ENCODE measurements around the gene UBAC2. TPM values are rescaled to one million over a fixed set of nuclear protein-coding genes. Genes with fewer than 3 reads are reported as not detected.

The UBAC2 gene
- total RNA-seq, 1 experiment from 2014 or later: 103 TPM

DNA sequence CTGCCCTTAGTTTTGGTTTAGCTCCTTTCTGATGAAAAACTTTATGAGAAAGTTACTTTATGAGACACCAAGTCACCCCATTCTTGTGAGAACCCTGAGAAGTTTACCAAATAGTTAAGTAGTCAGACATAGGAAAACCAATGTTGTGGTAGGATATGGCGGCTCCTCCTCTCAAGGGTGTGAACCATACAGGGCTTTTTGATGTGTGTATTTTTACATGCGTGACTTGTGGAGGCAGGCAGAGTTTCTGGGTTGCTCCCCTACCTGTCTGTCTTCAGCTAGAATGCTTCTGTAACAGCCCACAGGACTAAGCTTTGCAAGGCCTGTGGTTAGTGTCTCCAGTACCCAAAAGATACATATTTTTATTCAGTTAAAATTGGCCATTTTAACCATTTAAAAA lies 18.3 kb downstream of the UBAC2 start:
- Histone ChIP-seq H3K9me3 (no peaks in the 10 kb centered on the region), H3K4me1 (no peaks in the 10 kb centered on the region), H3K27me3 (replicated peaks; ENCODE audit: control insufficient read depth, insufficient read depth, low read length) (no peaks in the 10 kb centered on the region), H3K36me3 (ENCODE audit: control insufficient read depth, insufficient read depth, low read length) (no peaks in the 10 kb centered on the region), H3K4me3 (ENCODE audit: low read depth, low read length) (no peak overlapping the region)
- Mint-ChIP-seq H3K9me3 (ENCODE audit: unreplicated experiment) (no peaks in the 10 kb centered on the region), H3K4me3 (ENCODE audit: unreplicated experiment) (no peak overlapping the region), H3K27ac (ENCODE audit: unreplicated experiment) (no peak overlapping the region), H3K27me3 (ENCODE audit: insufficient read depth, unreplicated experiment) (no peaks in the 10 kb centered on the region), H3K36me3 (ENCODE audit: insufficient read depth, unreplicated experiment) (peaks cover 18% of the 10 kb centered on the region), H3K4me1 (ENCODE audit: low read depth, unreplicated experiment) (peaks cover 13% of the 10 kb centered on the region)
- DNase-seq: no peak
- ChIA-PET POLR2A (no interaction called here), CTCF (interaction anchor here (0.7 kb wide), 1 partner anchor 18 kb away, joined by 3 read pairs; the partner anchor contains the start of gene UBAC2)
- no TSS peak for BruUV-seq (replicated peaks)
- TF ChIP-seq, protein P1, sequence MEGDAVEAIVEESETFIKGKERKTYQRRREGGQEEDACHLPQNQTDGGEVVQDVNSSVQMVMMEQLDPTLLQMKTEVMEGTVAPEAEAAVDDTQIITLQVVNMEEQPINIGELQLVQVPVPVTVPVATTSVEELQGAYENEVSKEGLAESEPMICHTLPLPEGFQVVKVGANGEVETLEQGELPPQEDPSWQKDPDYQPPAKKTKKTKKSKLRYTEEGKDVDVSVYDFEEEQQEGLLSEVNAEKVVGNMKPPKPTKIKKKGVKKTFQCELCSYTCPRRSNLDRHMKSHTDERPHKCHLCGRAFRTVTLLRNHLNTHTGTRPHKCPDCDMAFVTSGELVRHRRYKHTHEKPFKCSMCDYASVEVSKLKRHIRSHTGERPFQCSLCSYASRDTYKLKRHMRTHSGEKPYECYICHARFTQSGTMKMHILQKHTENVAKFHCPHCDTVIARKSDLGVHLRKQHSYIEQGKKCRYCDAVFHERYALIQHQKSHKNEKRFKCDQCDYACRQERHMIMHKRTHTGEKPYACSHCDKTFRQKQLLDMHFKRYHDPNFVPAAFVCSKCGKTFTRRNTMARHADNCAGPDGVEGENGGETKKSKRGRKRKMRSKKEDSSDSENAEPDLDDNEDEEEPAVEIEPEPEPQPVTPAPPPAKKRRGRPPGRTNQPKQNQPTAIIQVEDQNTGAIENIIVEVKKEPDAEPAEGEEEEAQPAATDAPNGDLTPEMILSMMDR (IDR thresholded peaks at IDR 0.05; ENCODE audit: insufficient read depth in 1 of 2, low read depth in 1 of 2, low read length in 1 of 2, severe bottlenecking in 1 of 2, unreplicated experiment in 1 of 2): no peak
- intact Hi-C loops (cut with micrococcal nuclease; ENCODE audit: unreplicated experiment): no loop called here

DNA sequence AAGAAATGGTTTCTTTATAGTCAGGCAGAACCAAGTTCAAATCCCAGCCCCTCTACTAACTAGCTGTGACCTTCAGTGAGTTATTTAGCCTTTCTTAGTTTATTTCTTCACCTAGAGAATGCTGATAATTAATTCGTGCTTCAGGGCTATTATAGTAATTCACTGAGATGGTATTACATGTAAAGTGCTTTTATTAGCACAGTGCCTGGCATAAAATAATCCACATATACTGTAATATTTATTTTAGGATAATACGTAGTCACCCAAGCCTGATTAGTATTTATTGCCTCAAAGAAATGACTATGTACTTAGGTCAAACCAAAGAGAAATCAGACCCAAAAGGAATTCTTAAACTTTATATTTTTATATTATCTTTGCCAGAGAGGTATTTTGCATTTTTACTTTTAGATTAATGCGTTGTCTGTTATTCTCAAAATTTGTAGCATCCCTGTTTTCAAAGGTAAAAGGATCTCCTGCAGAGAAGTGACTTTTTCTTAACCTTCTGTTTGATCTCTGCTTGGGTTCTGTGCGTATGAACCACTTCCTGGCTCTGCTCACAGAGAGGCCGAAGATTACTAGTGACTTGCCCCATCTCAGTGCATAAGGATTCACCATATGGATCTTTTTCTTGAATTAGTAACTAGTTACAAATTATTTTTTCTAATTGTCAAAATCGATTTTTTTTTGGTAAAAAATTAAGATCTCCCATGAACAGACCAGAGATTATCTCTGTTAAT lies 19.7 kb downstream of the UBAC2 start:
- no peak overlapping the region for H3K27ac Mint-ChIP-seq (ENCODE audit: unreplicated experiment)
- POLR2A ChIA-PET: no interaction called here
- peaks cover 8% of the 10 kb centered on the region for H3K36me3 Mint-ChIP-seq (ENCODE audit: insufficient read depth, unreplicated experiment)
- Histone ChIP-seq H3K4me3 (ENCODE audit: low read depth, low read length) (no peak overlapping the region), H3K36me3 (ENCODE audit: control insufficient read depth, insufficient read depth, low read length) (no peaks in the 10 kb centered on the region), H3K9me3 (no peaks in the 10 kb centered on the region), H3K4me1 (no peaks in the 10 kb centered on the region), H3K27me3 (replicated peaks; ENCODE audit: control insufficient read depth, insufficient read depth, low read length) (no peaks in the 10 kb centered on the region)
- peaks cover 13% of the 10 kb centered on the region for H3K4me1 Mint-ChIP-seq (ENCODE audit: low read depth, unreplicated experiment)
- H3K4me3 Mint-ChIP-seq (ENCODE audit: unreplicated experiment): no peak overlapping the region
- no TSS peak for BruUV-seq (replicated peaks)
- no peaks in the 10 kb centered on the region for H3K27me3 Mint-ChIP-seq (ENCODE audit: insufficient read depth, unreplicated experiment)
- intact Hi-C loops (cut with micrococcal nuclease; ENCODE audit: unreplicated experiment): no loop called here
- no peaks in the 10 kb centered on the region for H3K9me3 Mint-ChIP-seq (ENCODE audit: unreplicated experiment)
- CTCF ChIA-PET: no interaction called here
- TF ChIP-seq, protein P1 (IDR thresholded peaks at IDR 0.05; ENCODE audit: insufficient read depth in 1 of 2, low read depth in 1 of 2, low read length in 1 of 2, severe bottlenecking in 1 of 2, unreplicated experiment in 1 of 2): no peak
- no peak for DNase-seq

DNA sequence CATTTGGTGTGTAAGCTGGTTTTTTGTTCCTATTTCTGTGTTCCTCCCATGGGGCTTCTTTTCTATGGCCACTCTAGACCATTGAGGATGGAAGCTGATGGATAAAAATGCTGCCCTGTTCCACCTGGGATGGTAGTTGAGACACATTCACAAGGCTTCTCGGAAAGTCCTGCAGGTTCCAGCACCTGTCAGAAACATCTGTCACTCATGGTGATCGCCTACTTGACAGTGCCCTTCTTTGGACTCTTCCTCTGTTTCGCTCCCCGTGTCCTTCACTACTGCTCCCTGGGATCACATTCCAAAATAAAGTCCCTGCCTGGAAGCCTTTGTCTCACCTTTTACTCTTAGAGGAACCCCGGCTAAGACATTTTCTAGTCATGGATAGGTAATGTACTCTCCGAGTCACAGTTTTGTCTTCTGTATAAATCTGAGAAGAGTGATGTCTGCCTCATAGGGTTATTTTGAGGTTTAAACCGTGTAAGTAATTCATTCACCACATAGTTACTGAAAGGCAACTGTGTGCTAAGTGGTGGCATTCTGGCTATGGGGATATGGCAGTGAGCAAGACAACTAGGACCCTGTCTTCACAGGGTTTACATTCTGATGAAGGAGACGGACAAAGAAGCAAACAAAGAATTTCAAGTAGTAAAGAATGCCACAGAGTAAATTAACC lies 21.0 kb downstream of the UBAC2 start:
- CTCF ChIA-PET: no interaction called here
- Mint-ChIP-seq H3K4me3 (ENCODE audit: unreplicated experiment) (no peak overlapping the region), H3K9me3 (ENCODE audit: unreplicated experiment) (no peaks in the 10 kb centered on the region), H3K36me3 (ENCODE audit: insufficient read depth, unreplicated experiment) (peaks cover 12% of the 10 kb centered on the region), H3K27ac (ENCODE audit: unreplicated experiment) (no peak overlapping the region), H3K4me1 (ENCODE audit: low read depth, unreplicated experiment) (peaks cover 13% of the 10 kb centered on the region), H3K27me3 (ENCODE audit: insufficient read depth, unreplicated experiment) (no peaks in the 10 kb centered on the region)
- no peaks in the 10 kb centered on the region for H3K27me3 ChIP-seq (replicated peaks; ENCODE audit: control insufficient read depth, insufficient read depth, low read length)
- no peaks in the 10 kb centered on the region for H3K4me1 ChIP-seq
- DNase-seq: no peak
- no peaks in the 10 kb centered on the region; the same call in 1 of the 2 replicates for H3K36me3 ChIP-seq (ENCODE audit: control insufficient read depth, insufficient read depth, low read length)
- POLR2A ChIA-PET: no interaction called here
- no peaks in the 10 kb centered on the region for H3K9me3 ChIP-seq
- no peak overlapping the region for H3K4me3 ChIP-seq (ENCODE audit: low read depth, low read length)
- BruUV-seq (replicated peaks): no TSS peak
- TF ChIP-seq, protein P1 (IDR thresholded peaks at IDR 0.05; ENCODE audit: insufficient read depth in 1 of 2, low read depth in 1 of 2, low read length in 1 of 2, severe bottlenecking in 1 of 2, unreplicated experiment in 1 of 2): no peak
- intact Hi-C loops (cut with micrococcal nuclease; ENCODE audit: unreplicated experiment): no loop called here
